ENCODE data around the gene PDE1A. TPM values are rescaled to one million over a fixed set of nuclear protein-coding genes. Genes with fewer than 3 reads are reported as not detected.
A peak's percentile ranks its signal among the peaks of the same experiment; 100 is the strongest.

PDE1A gene
- total RNA-seq, 1 donor from 2014 or later: 1.1 TPM

- Mint-ChIP-seq H3K4me3 (ENCODE audit: unreplicated experiment) (no peak overlapping the region), H3K9me3 (ENCODE audit: low read depth) (peaks cover 3% of the 10 kb centered on the region), H3K27me3 (ENCODE audit: low read depth) (no peaks in the 10 kb centered on the region), H3K4me1 (ENCODE audit: low read depth) (peaks cover 59% of the 10 kb centered on the region), H3K27ac (ENCODE audit: unreplicated experiment) (peak overlapping the region; percentile 80), H3K36me3 (ENCODE audit: low read depth) (no peaks in the 10 kb centered on the region)
- TF ChIP-seq CTCF (IDR thresholded peaks at IDR 0.05): no peak
- no peak for DNase-seq (ENCODE audit: low spot score)
Measured at GRCh38 chr2:182444806-182445205, 18.0 kb upstream of the PDE1A start.

- Mint-ChIP-seq H3K9me3 (ENCODE audit: low read depth) (peaks cover 3% of the 10 kb centered on the region), H3K4me1 (ENCODE audit: low read depth) (peaks cover 54% of the 10 kb centered on the region), H3K4me3 (ENCODE audit: unreplicated experiment) (no peak overlapping the region), H3K36me3 (ENCODE audit: low read depth) (no peaks in the 10 kb centered on the region), H3K27ac (ENCODE audit: unreplicated experiment) (no peak overlapping the region), H3K27me3 (ENCODE audit: low read depth) (no peaks in the 10 kb centered on the region)
- TF ChIP-seq CTCF (IDR thresholded peaks at IDR 0.05): no peak
- no peak for DNase-seq (ENCODE audit: low spot score)
Measured at GRCh38 chr2:182444170-182444569, 17.3 kb upstream of the PDE1A start.

- Mint-ChIP-seq H3K4me1 (ENCODE audit: low read depth) (peaks cover 23% of the 10 kb centered on the region), H3K27me3 (ENCODE audit: low read depth) (no peaks in the 10 kb centered on the region), H3K36me3 (ENCODE audit: low read depth) (no peaks in the 10 kb centered on the region), H3K4me3 (ENCODE audit: unreplicated experiment) (no peak overlapping the region), H3K27ac (ENCODE audit: unreplicated experiment) (no peak overlapping the region), H3K9me3 (ENCODE audit: low read depth) (peaks cover 3% of the 10 kb centered on the region)
- no peak for DNase-seq (ENCODE audit: low spot score)
- TF ChIP-seq CTCF (IDR thresholded peaks at IDR 0.05): no peak
Measured at GRCh38 chr2:182436252-182436651, 9.4 kb upstream of the PDE1A start.

- no peak for DNase-seq (ENCODE audit: low spot score)
- Mint-ChIP-seq H3K4me1 (ENCODE audit: low read depth) (peaks cover 21% of the 10 kb centered on the region), H3K9me3 (ENCODE audit: low read depth) (peaks cover 6% of the 10 kb centered on the region), H3K36me3 (ENCODE audit: low read depth) (no peaks in the 10 kb centered on the region), H3K27ac (ENCODE audit: unreplicated experiment) (no peak overlapping the region), H3K4me3 (ENCODE audit: unreplicated experiment) (no peak overlapping the region), H3K27me3 (ENCODE audit: low read depth) (no peaks in the 10 kb centered on the region)
- TF ChIP-seq CTCF (IDR thresholded peaks at IDR 0.05): no peak
Measured at GRCh38 chr2:182435754-182436153, 8.9 kb upstream of the PDE1A start.

- H3K4me1 Mint-ChIP-seq (ENCODE audit: low read depth): peaks cover 18% of the 10 kb centered on the region
- no peak overlapping the region for H3K4me3 Mint-ChIP-seq (ENCODE audit: unreplicated experiment)
- H3K36me3 Mint-ChIP-seq (ENCODE audit: low read depth): no peaks in the 10 kb centered on the region
- peaks cover 7% of the 10 kb centered on the region for H3K9me3 Mint-ChIP-seq (ENCODE audit: low read depth)
- DNase-seq (ENCODE audit: low spot score): no peak
- TF ChIP-seq CTCF (IDR thresholded peaks at IDR 0.05): no peak
- no peak overlapping the region for H3K27ac Mint-ChIP-seq (ENCODE audit: unreplicated experiment)
- no peaks in the 10 kb centered on the region for H3K27me3 Mint-ChIP-seq (ENCODE audit: low read depth)
Measured at GRCh38 chr2:182432051-182432450, 5.2 kb upstream of the PDE1A start.

Data from chondrocyte (in vitro differentiated cells).